Hematopoietic multipotent progenitor cell treated with erythropoietin and hydrocortisone succinate and interleukin-3 and kit ligand, for 15 days (in vitro differentiated cells): ENCODE data around the gene FAM241B.
A peak's percentile ranks its signal among the peaks of the same experiment; 100 is the strongest.

Source experiments
- DNase-seq: peaks from one replicate; pipeline ENCODE4 v3.0.0-alpha.2; 2015; ENCODE audit warnings: low spot score

The FAM241B gene

GRCh38 chr10:69629897-69630650, at the start of gene FAM241B:
TSS of gene FAM241B (plus strand) at chr10:69630247. CDS start at chr10:69631744, 1,497 bp downstream.
- peak; percentile 40 for DNase-seq

GRCh38 chr10:69580435-69580834, 49.6 kb upstream of the FAM241B start:
- DNase-seq = no peak

- DNase-seq = no peak
These were observed 46.9 kb upstream of the FAM241B start for GRCh38 chr10:69583106-69583505.

GRCh38 chr10:69584624-69585023, 45.4 kb upstream of the FAM241B start:
- DNase-seq = no peak

- DNase-seq = no peak
These were observed 41.7 kb upstream of the FAM241B start for GRCh38 chr10:69588358-69588757.

GRCh38 chr10:69600761-69601330, 29.2 kb upstream of the FAM241B start:
- DNase-seq = no peak

GRCh38 chr10:69609077-69609476, 21.0 kb upstream of the FAM241B start:
- DNase-seq = no peak

- DNase-seq = no peak
These were observed 17.3 kb upstream of the FAM241B start for GRCh38 chr10:69612760-69613159.

- DNase-seq = no peak
These were observed 15.9 kb upstream of the FAM241B start for GRCh38 chr10:69614130-69614529.

GRCh38 chr10:69616358-69616757, 13.7 kb upstream of the FAM241B start:
- no peak for DNase-seq

GRCh38 chr10:69618746-69619145, 11.3 kb upstream of the FAM241B start:
- no peak for DNase-seq

GRCh38 chr10:69619626-69620025, 10.4 kb upstream of the FAM241B start:
- no peak for DNase-seq

GRCh38 chr10:69620625-69621024, 9.4 kb upstream of the FAM241B start:
- DNase-seq = no peak

GRCh38 chr10:69624245-69624786, 5.7 kb upstream of the FAM241B start:
- no peak for DNase-seq

GRCh38 chr10:69626826-69627225, 3.2 kb upstream of the FAM241B start:
- DNase-seq = no peak

- DNase-seq = no peak
These were observed 1.2 kb upstream of the FAM241B start for GRCh38 chr10:69628891-69629290.

- DNase-seq = no peak
These were observed 539 bp upstream of the FAM241B start for GRCh38 chr10:69629519-69629896.

GRCh38 chr10:69630651-69631400, 779 bp downstream of the FAM241B start:
- no peak for DNase-seq

- no peak for DNase-seq
These were observed 1.5 kb downstream of the FAM241B start for GRCh38 chr10:69631566-69631965.

- DNase-seq = no peak
These were observed 2.6 kb downstream of the FAM241B start for GRCh38 chr10:69632516-69633199.

GRCh38 chr10:69633673-69634635, 3.9 kb downstream of the FAM241B start:
- DNase-seq = no peak
